ENCODE results near the gene ANGPTL4.
A peak's percentile ranks its signal among the peaks of the same experiment; 100 is the strongest.

ANGPTL4 gene

DNA sequence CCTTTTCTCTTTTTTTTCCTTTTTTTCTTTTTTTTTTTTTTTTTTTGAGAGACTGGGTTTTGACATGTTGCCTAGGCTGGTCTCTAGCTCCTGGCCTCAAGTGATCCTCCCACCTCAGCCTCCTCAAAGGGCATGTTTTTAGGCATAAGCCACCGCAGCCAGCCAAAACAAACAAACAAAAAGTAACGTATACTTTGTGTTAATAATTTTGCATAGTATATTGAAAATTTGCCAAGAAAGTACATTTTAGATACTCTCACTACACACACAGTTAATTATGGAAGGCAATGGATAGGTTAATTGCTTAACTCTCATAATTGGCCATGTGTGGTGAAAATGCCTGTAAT is 24.6 kb downstream of the ANGPTL4 start:
- DNase-seq (no peak), ATAC-seq (no peak)
- Mint-ChIP-seq H3K27ac (no peak overlapping the region), H3K4me3 (no peak overlapping the region), H3K27me3 (no peaks in the 10 kb centered on the region), H3K4me1 (peaks cover 29% of the 10 kb centered on the region), H3K9me3 (no peaks in the 10 kb centered on the region)

- ATAC-seq (peak; percentile 96), DNase-seq (peak; percentile 99 to 100)
- peak within 1 kb of the TSS; percentile 98 to 99 for H3K27ac Mint-ChIP-seq
- peaks cover 25% of the 10 kb centered on the region for H3K4me1 Mint-ChIP-seq
- no peaks in the 10 kb centered on the region for H3K9me3 Mint-ChIP-seq
- peak within 1 kb of the TSS; percentile 95 to 96 for H3K4me3 Mint-ChIP-seq
- no peaks in the 10 kb centered on the region for H3K27me3 Mint-ChIP-seq
Observed at GRCh38 chr19:8389891-8390616, 26.1 kb downstream of the ANGPTL4 start, which contains the start of gene RAB11B. TSS of gene RAB11B (plus strand) at chr19:8390360. CDS start at chr19:8390417, 57 bp downstream.

DNA sequence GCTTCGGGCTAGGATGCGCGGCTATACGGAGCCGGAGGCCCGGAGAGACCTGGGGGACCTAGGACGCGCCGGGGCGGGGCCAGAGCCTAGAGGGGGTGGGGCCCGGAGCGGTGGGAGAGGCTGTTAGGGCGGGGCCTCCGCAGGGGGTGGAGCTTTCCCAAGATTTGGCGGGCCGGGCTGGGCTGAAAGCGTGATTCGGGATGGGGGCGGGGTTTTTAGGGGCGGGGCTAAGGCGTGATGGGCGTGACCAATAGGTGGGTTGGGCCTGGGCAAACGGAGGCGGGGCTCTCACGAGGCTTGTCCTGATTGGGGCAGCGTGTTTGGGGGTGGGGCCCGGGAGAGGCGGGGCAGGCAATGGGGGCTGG is 26.6 kb downstream of the ANGPTL4 start:
- Mint-ChIP-seq H3K27me3 (no peaks in the 10 kb centered on the region), H3K4me1 (peaks cover 31% of the 10 kb centered on the region), H3K27ac (peak overlapping the region in 1 of 2 donors; percentile 78), H3K4me3 (peak overlapping the region; percentile 68 to 74), H3K9me3 (no peaks in the 10 kb centered on the region)
- DNase-seq (peak; percentile 90 to 91), ATAC-seq (peak; percentile 60)

GRCh38 chr19:8391198-8392016 is 27.5 kb downstream of the ANGPTL4 start:
- DNase-seq (no peak), ATAC-seq (no peak)
- peaks cover 39% of the 10 kb centered on the region for H3K4me1 Mint-ChIP-seq
- H3K27me3 Mint-ChIP-seq = no peaks in the 10 kb centered on the region
- peak overlapping the region; percentile 68 to 74 for H3K4me3 Mint-ChIP-seq
- H3K9me3 Mint-ChIP-seq = no peaks in the 10 kb centered on the region
- H3K27ac Mint-ChIP-seq = peak overlapping the region in 1 of 2 donors; percentile 75

- H3K4me3 Mint-ChIP-seq = peak overlapping the region; percentile 25 to 68
- no peaks in the 10 kb centered on the region for H3K27me3 Mint-ChIP-seq
- ATAC-seq (no peak), DNase-seq (no peak)
- H3K4me1 Mint-ChIP-seq = peaks cover 46% of the 10 kb centered on the region
- H3K27ac Mint-ChIP-seq = peak overlapping the region in 1 of 2 donors; percentile 75
- no peaks in the 10 kb centered on the region for H3K9me3 Mint-ChIP-seq
Observed at GRCh38 chr19:8392017-8392591, 28.1 kb downstream of the ANGPTL4 start.

DNA sequence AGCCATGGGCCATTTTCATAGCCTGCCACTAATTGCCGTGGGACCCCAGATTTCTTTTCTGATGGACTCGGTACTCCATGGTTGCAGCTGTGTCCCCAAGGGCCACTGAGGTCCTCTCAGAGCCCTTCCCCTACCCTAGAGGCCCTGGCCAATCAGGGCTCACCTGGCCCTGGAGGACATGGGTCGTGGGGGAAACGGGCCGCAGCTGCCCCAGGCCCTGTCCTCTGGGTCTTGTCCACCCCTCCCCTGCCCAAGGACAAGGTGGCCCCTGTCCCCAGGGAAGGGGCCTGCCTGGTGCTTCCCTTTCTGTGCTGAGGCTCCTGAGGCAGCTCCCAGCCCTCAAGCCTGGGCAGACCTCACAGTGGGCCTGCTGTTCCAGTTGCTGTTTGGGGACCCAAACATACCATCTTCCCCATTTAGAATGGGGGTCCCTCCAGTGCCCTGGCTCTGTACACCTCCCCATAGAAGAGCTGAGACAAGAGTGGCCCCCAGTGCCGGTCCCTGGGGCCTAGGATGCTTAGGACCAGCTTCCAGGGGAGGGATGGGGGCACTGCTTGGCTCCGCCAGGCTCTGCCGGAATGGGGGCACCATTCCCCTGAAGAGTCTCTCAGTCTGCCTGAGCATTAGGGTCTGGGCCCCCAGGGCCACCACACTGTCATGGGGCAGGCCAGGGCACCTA is 29.4 kb downstream of the ANGPTL4 start:
- H3K27ac Mint-ChIP-seq = no peak overlapping the region
- no peak for DNase-seq
- H3K27me3 Mint-ChIP-seq = no peaks in the 10 kb centered on the region
- no peaks in the 10 kb centered on the region for H3K9me3 Mint-ChIP-seq
- peaks cover 52% of the 10 kb centered on the region for H3K4me1 Mint-ChIP-seq
- no peak overlapping the region for H3K4me3 Mint-ChIP-seq
- no peak for ATAC-seq

DNA sequence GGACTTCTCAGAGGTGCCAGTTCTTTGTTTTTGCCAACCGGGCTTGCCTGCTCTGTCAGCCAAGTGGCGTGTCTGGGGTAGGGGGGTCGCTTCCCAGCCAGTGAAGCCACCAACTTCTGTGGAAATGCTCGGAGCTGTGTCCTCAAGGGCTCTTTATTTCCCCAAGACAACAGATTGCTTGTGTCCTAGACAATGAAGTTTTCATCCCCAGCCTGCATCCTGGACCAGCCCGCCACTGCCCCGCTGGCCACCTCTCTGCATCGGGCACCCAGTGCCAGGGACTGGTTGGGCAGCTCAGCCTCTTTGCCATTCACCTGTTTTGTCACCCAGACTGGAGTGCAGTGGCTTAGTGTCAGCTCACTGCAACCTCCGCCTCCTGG is 29.9 kb downstream of the ANGPTL4 start:
- ATAC-seq (no peak), DNase-seq (no peak)
- Mint-ChIP-seq H3K27me3 (no peaks in the 10 kb centered on the region), H3K9me3 (no peaks in the 10 kb centered on the region), H3K4me3 (no peak overlapping the region), H3K4me1 (peaks cover 52% of the 10 kb centered on the region), H3K27ac (no peak overlapping the region)

DNA sequence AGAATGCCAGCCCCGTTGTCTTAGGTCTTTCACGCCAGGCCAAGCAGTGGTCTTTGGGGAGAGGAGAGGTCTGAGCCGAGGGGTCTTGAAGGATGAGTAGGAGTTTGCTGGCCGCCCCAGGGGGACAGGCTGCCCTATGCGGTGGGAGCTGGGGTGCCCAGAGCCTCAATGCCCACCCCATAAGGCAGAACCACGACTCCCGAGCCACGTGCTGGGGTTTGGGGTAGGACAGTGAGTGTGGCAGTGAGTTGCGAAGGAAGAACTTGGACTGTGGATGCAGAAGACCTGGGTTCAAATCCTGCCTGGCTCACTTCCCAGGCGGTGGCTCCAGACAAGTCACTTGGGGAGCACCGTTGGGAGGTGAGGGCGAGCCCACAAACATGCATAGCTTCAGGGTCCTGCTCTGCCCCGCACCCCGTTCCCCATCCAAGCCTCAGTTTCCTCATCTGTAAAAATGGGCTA is 31.7 kb downstream of the ANGPTL4 start:
- H3K4me1 Mint-ChIP-seq = peaks cover 56% of the 10 kb centered on the region

DNA sequence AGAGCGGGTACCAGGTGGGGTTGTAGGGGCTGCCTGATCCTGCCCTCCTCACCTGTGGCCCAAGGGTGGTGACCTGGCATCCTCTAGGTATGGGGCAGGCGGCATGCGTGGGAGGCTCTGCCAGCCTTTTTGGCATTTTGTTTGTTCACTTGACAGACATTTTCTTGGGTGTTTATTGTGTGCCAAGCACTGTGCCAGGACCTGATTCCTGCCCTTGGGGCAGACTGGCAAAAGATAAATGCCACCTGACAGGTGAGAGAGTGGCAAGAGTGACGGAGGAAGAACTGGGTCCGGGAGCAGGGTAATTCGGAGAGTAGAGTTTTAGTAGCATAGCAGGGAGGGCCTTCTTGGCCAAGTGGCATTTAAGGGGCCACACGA is 32.2 kb downstream of the ANGPTL4 start:
- Mint-ChIP-seq H3K4me1 (peaks cover 51% of the 10 kb centered on the region), H3K9me3 (no peaks in the 10 kb centered on the region), H3K4me3 (no peak overlapping the region), H3K27me3 (no peaks in the 10 kb centered on the region), H3K27ac (peak overlapping the region in 1 of 2 donors; percentile 79)
- DNase-seq = no peak
- ATAC-seq = no peak

More for the DNA sequence above, 31.7 kb downstream of the ANGPTL4 start:
- Mint-ChIP-seq H3K4me3 (no peak overlapping the region), H3K27me3 (no peaks in the 10 kb centered on the region), H3K27ac (peak overlapping the region in 1 of 2 donors; percentile 79), H3K9me3 (no peaks in the 10 kb centered on the region)
- no peak for ATAC-seq
- no peak for DNase-seq

GRCh38 chr19:8396563-8397203 is 32.7 kb downstream of the ANGPTL4 start:
- DNase-seq (peak; percentile 60 to 68), ATAC-seq (peak; percentile 84)
- H3K4me3 Mint-ChIP-seq = no peak overlapping the region
- H3K9me3 Mint-ChIP-seq = no peaks in the 10 kb centered on the region
- H3K27me3 Mint-ChIP-seq = no peaks in the 10 kb centered on the region
- peaks cover 46% of the 10 kb centered on the region for H3K4me1 Mint-ChIP-seq
- H3K27ac Mint-ChIP-seq = peak overlapping the region; percentile 22 to 28

DNA sequence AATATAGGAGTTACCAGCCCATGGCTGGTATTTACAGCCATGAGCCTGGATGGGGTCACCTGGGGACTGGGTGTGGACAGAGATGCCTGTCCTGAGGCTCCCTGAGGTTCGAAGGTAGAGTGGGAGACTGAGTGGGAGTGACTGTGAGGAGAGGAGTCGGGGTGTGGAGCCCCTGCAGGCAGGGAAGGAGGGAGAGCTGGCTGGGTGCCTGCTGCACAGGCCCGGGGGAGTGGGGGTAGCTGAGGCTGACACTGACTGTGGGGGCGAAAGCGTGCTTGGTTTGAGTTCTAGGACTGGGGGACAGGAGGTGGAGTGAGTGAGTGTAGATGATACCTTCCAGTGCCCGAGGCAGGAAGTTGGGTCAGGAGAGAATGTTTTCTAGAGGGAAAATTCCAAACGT is 33.3 kb downstream of the ANGPTL4 start:
- H3K27me3 Mint-ChIP-seq = no peaks in the 10 kb centered on the region
- ATAC-seq = no peak
- H3K4me3 Mint-ChIP-seq = no peak overlapping the region
- H3K9me3 Mint-ChIP-seq = no peaks in the 10 kb centered on the region
- peak overlapping the region in 1 of 2 donors; percentile 14 for H3K27ac Mint-ChIP-seq
- DNase-seq = no peak
- peaks cover 40% of the 10 kb centered on the region for H3K4me1 Mint-ChIP-seq

GRCh38 chr19:8397746-8398310 is 33.9 kb downstream of the ANGPTL4 start:
- DNase-seq (no peak), ATAC-seq (no peak)
- Mint-ChIP-seq H3K4me3 (no peak overlapping the region), H3K9me3 (no peaks in the 10 kb centered on the region), H3K27me3 (no peaks in the 10 kb centered on the region), H3K27ac (no peak overlapping the region), H3K4me1 (peaks cover 38% of the 10 kb centered on the region)

GRCh38 chr19:8398311-8398771 is 34.4 kb downstream of the ANGPTL4 start:
- DNase-seq = no peak
- peaks cover 38% of the 10 kb centered on the region for H3K4me1 Mint-ChIP-seq
- no peaks in the 10 kb centered on the region for H3K9me3 Mint-ChIP-seq
- H3K27ac Mint-ChIP-seq = peak overlapping the region in 1 of 2 donors; percentile 54
- no peak for ATAC-seq
- H3K27me3 Mint-ChIP-seq = no peaks in the 10 kb centered on the region
- H3K4me3 Mint-ChIP-seq = no peak overlapping the region

- Mint-ChIP-seq H3K27me3 (no peaks in the 10 kb centered on the region), H3K4me1 (peaks cover 35% of the 10 kb centered on the region), H3K4me3 (no peak overlapping the region), H3K27ac (no peak overlapping the region), H3K9me3 (no peaks in the 10 kb centered on the region)
- no peak for DNase-seq
- no peak for ATAC-seq
Observed at GRCh38 chr19:8399681-8400188, 35.8 kb downstream of the ANGPTL4 start.
